HG02759 (cell line): ENCODE results near the gene RAPGEF2.

ENCODE experiments used
- ATAC-seq: cut with Tn5 transposase; IDR thresholded peaks from one replicate; pipeline ENCODE4 v1.9.1; 2021; ENCODE audit warnings: mild to moderate bottlenecking, moderate library complexity; ENCODE audit not compliant: unreplicated experiment

RAPGEF2 gene

GRCh38 chr4:159188646-159189045 is 85.8 kb downstream of the RAPGEF2 start:
- ATAC-seq = no peak

GRCh38 chr4:159190651-159191050 is 87.8 kb downstream of the RAPGEF2 start:
- ATAC-seq = no peak

- no peak for ATAC-seq
These were observed 89.1 kb downstream of the RAPGEF2 start for GRCh38 chr4:159191989-159192388.

GRCh38 chr4:159193046-159193620 is 90.3 kb downstream of the RAPGEF2 start:
- ATAC-seq = no peak

GRCh38 chr4:159195361-159195769 is 92.5 kb downstream of the RAPGEF2 start:
- no peak for ATAC-seq

- no peak for ATAC-seq
These were observed 94.5 kb downstream of the RAPGEF2 start for GRCh38 chr4:159197260-159197884.

- no peak for ATAC-seq
These were observed 95.0 kb downstream of the RAPGEF2 start for GRCh38 chr4:159197885-159198269.

GRCh38 chr4:159199826-159200225 is 96.9 kb downstream of the RAPGEF2 start:
- ATAC-seq = no peak

- ATAC-seq = no peak
These were observed 98.3 kb downstream of the RAPGEF2 start for GRCh38 chr4:159201168-159201567.

GRCh38 chr4:159204566-159204965 is 101.7 kb downstream of the RAPGEF2 start:
- ATAC-seq = no peak

- ATAC-seq = no peak
These were observed 102.6 kb downstream of the RAPGEF2 start for GRCh38 chr4:159205466-159205865.

- ATAC-seq = peak; percentile 94
These were observed 103.6 kb downstream of the RAPGEF2 start for GRCh38 chr4:159206427-159206871.

- no peak for ATAC-seq
These were observed 106.4 kb downstream of the RAPGEF2 start for GRCh38 chr4:159209249-159209648.

GRCh38 chr4:159210975-159211374 is 108.1 kb downstream of the RAPGEF2 start:
- no peak for ATAC-seq

GRCh38 chr4:159212675-159213293 is 109.9 kb downstream of the RAPGEF2 start:
- ATAC-seq = no peak

- no peak for ATAC-seq
These were observed 114.0 kb downstream of the RAPGEF2 start for GRCh38 chr4:159216834-159217233.

GRCh38 chr4:159219862-159220261 is 117.0 kb downstream of the RAPGEF2 start:
- ATAC-seq = no peak

GRCh38 chr4:159220353-159220752 is 117.5 kb downstream of the RAPGEF2 start:
- no peak for ATAC-seq

GRCh38 chr4:159221280-159221679 is 118.4 kb downstream of the RAPGEF2 start:
- ATAC-seq = no peak

GRCh38 chr4:159222043-159222552 is 119.2 kb downstream of the RAPGEF2 start:
- ATAC-seq = no peak

GRCh38 chr4:159224408-159224807 is 121.5 kb downstream of the RAPGEF2 start:
- no peak for ATAC-seq

GRCh38 chr4:159227378-159227777 is 124.5 kb downstream of the RAPGEF2 start:
- ATAC-seq = no peak
